A549 treated with ZK216348 at 1 μM for 4 hours (cell line): ENCODE results near the gene HYLS1. TPM values are rescaled to one million over a fixed set of nuclear protein-coding genes. Genes with fewer than 3 reads are reported as not detected.

Experiments
- total RNA-seq: library from RNA; stranded (reverse); fragments of 200-300 nt; extraction: Qiagen RNA extraction; gene quantifications from 5 replicates; pipeline ENCODE4 v1.2.3, GENCODE V29; 2022; ENCODE audit warnings: low read depth

The HYLS1 gene
- 11.3 to 16.8 TPM (median 13.2 TPM) in 5 replicates for total RNA-seq

DNA sequence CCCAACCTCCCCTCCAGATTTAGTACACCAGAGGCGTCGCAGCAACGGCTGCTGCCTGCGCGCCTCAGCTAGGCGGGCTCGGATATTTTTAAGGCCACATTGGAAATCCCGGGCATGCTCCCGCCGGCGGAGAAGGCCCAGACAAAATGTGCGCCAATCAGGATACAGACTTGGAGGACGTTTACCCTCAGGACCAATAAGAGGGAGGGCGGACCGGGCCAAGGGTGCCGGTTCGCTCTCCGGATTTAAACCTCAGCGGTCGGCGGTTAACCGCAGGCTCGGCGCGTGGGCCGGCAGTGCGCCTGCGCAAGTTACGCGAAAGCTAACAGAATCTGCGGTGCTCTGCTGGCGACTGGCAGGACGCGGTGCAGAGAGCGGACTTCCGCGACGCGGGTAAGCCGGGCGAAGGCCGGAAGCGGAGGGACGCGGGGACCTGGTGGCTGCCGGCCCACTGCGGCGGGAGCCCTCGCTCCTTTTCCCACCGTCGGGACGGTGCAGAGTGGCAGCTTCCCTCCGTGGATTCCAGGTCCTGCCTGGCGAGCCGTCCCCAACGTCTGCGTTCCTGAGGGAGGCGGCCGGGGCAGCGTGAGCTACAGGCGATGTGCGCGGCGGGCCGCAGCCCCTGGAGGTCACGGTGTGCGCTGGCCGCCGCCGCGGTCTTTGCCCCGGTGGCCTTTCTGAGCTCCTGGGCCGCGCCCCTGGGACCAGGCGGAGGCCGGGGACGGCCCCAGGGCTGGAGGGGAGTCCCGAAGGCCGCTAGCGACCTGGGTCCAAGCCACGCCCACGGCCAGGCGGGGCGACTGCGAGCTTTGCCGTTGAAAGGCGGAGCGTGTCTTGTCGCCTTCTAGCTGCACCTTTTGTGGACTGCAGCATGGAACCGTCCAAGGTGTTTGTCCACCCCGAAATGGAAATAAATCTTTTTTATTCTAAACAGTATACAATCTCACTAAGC is at the start of gene HYLS1:
Gene HYLS1, plus strand, starts transcription at position 296 of the 952 bp plus-strand sequence. CDS start 11,701 bp downstream, outside the sequence.

DNA sequence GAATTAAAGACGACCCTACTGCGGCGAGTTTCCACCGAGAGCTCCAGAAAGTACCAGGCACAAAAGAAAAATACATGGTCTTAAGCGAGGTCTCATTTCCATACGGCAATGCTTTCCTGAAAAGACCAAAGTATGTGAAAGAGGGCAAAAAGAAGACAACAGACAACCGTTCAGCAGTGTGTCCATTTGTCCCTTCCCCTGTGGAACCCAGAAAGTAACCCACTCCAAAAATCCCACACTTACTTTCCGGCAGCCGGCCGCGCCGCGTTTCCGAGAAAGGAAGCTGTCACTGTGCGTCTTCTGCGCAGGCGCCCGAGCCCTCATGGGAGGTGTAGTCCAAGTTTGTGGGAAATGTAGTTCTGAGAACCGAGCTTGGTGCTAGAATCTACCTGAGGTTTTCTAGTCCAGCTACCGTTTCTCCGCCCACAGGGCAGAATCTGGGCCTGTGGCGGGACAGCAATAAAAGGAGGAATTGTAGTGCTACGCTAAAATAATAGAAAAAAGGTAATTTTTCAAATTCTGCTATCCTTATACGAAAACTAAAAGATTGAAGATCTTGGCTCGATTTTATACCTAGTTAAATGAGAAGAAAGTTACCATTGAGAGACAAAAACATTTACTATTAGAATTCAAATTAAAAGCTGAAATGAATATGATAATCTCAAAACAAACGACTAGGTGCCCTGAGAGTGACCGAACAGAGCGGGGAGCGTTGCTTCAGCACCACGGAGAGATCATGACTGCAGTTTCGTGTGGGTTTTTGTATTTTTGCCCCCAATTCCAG is 15.7 kb downstream of the HYLS1 start, which contains the start of gene PUS3:
Gene PUS3, minus strand, starts transcription at position 280 of the 784 bp plus-strand sequence. CDS start 6,922 bp downstream, outside the sequence.

GRCh38 chr11:125903711-125904659 is 16.5 kb downstream of the HYLS1 start, which contains the start of gene DDX25:
TSS of gene DDX25 (plus strand) at chr11:125904508. CDS start at chr11:125904518, 10 bp downstream.

DNA sequence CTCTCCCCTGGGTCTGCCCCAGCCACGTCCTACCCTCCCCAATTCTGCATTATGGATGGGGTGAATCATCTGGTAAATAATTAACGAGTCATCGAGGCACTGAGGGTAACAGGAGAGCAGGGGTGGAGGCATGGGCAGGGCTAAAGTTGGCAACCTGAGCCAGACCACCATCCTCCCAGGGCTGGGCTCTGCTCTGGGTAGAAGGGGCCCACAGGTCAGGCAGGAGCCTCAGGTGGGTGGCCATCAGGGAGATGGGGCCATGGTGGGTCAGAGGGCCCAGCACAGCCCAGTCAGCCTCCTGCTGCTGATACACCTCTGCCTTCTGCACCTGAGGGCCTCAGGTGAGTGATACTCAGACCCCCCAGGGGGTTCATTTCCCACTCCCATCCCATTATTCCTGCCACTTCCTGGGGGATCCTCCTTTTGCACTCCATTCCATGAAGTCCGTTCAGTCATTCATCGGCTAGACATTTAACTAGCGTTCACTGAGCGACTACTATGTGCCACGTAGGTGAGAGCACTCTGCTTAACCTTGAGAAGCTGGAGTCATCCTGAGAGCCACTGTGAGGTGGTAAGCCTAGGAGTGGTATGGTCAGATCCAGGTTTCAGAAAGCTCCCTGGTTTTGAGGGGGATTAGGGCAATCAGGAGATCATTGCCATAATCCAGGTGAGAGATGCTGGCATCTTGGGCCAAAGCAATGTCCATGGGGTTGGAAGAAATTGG is 58.5 kb downstream of the HYLS1 start, which contains the start of gene VSIG10L2:
Gene VSIG10L2, plus strand, starts transcription at position 248 of the 724 bp plus-strand sequence. Its CDS starts 12 bp downstream, at position 260.

Other genes with a start within 250 kb of the HYLS1 start
- gene ACRV1, start 206.8 kb upstream of the HYLS1 start, total RNA-seq, result not detected in 5 replicates
- not detected in 5 replicates for gene PATE1, start 141.4 kb upstream of the HYLS1 start, total RNA-seq
- 0.41 TPM in 1 of 5 replicates, not detected in the others for gene PATE2, start 108.8 kb upstream of the HYLS1 start, total RNA-seq
- gene PATE3, start 99.5 kb upstream of the HYLS1 start, total RNA-seq, result not detected in 5 replicates
- not detected in 5 replicates for gene PATE4, start 54.4 kb upstream of the HYLS1 start, total RNA-seq
- gene PUS3, start 15.5 kb downstream of the HYLS1 start, total RNA-seq, result 5.7 to 17.5 TPM (median 8.3 TPM) in 5 replicates
- gene DDX25, start 16.8 kb downstream of the HYLS1 start, total RNA-seq, result 0.17 TPM in 1 of 5 replicates, not detected in the others
- not detected in 5 replicates for gene VSIG10L2, start 58.4 kb downstream of the HYLS1 start, total RNA-seq
- gene CDON, start 175.2 kb downstream of the HYLS1 start, total RNA-seq, result 1.4 to 3.6 TPM (median 2.5 TPM) in 5 replicates